GM21825 (cell line): Measurements from ENCODE around the gene ZNHIT6.

ENCODE experiments used
- ATAC-seq: cut with Tn5 transposase; IDR thresholded peaks from one replicate; pipeline ENCODE4 v1.9.1; 2021; ENCODE audit warnings: mild to moderate bottlenecking, moderate library complexity; ENCODE audit not compliant: unreplicated experiment

The ZNHIT6 gene

GRCh38 chr1:85599681-85600080 is 108.6 kb downstream of the ZNHIT6 start:
- ATAC-seq = no peak
